ENCODE results near the gene WDTC1.

GRCh38 chr1:27338751-27339150, 104.3 kb downstream of the WDTC1 start:
- no peak for TF ChIP-seq EP300 (IDR thresholded peaks at IDR 0.05)
- TF ChIP-seq CTCF (IDR thresholded peaks at IDR 0.05) = no peak

Measured in gastroesophageal sphincter (tissue), 3 donors.